ENCODE data around the gene FBN1.

DNA sequence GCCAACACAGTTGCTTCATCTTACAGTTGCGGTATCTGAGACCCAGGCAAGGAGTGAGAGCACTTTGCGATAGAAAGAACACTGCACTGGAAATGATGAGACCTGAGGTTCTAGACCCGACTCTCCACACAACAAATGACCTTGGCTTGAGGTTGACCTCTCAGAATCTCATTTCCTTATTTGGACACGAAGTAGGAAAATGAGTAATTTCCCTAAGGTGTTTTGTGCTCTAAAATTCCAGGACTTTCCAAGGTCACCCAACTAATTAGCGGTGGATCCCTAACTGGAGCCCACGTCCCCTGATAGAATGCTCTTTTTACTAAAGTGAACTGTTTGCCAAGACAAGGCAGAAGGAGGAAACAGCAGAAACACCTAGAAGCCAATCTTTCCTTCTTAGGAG, 26.7 kb upstream of the FBN1 start:
- no peak for TF ChIP-seq EZH2 (optimal IDR thresholded peaks at IDR 0.05; ENCODE audit: low read depth, low read length)
- TF ChIP-seq, protein P1, sequence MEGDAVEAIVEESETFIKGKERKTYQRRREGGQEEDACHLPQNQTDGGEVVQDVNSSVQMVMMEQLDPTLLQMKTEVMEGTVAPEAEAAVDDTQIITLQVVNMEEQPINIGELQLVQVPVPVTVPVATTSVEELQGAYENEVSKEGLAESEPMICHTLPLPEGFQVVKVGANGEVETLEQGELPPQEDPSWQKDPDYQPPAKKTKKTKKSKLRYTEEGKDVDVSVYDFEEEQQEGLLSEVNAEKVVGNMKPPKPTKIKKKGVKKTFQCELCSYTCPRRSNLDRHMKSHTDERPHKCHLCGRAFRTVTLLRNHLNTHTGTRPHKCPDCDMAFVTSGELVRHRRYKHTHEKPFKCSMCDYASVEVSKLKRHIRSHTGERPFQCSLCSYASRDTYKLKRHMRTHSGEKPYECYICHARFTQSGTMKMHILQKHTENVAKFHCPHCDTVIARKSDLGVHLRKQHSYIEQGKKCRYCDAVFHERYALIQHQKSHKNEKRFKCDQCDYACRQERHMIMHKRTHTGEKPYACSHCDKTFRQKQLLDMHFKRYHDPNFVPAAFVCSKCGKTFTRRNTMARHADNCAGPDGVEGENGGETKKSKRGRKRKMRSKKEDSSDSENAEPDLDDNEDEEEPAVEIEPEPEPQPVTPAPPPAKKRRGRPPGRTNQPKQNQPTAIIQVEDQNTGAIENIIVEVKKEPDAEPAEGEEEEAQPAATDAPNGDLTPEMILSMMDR (IDR thresholded peaks at IDR 0.05; ENCODE audit: low read length), result no peak
- TF ChIP-seq EZH2phosphoT487 (IDR thresholded peaks at IDR 0.05; ENCODE audit: low read length), result no peak

All from MM.1S (cell line).